Loucy (cell line): ENCODE data around the gene PODNL1.

Experiments used
- CTCF ChIP-seq: fragments of 200-600 bp; sonication (generic); conservative IDR thresholded peaks from 2 replicates; pipeline ENCODE4 v1.5.1; 2014; ENCODE audit warnings: mild to moderate bottlenecking, antibody characterized with exemption, low read length
- EZH2phosphoT487 ChIP-seq: fragments of 200-600 bp; IDR thresholded peaks from 2 replicates; pipeline ENCODE4 v1.6.1; 2018; ENCODE audit warnings: antibody characterized with exemption, mild to moderate bottlenecking, moderate library complexity, borderline replicate concordance

GRCh38 chr19:13969897-13970296 lies 31.7 kb upstream of the PODNL1 start:
- TF ChIP-seq CTCF (no peak), EZH2phosphoT487 (no peak)
